ENCODE data around the gene RNGTT. TPM values are rescaled to one million over a fixed set of nuclear protein-coding genes. Genes with fewer than 3 reads are reported as not detected.

The RNGTT gene
- polyA plus RNA-seq, 1 donor, result 9.6 TPM

DNA sequence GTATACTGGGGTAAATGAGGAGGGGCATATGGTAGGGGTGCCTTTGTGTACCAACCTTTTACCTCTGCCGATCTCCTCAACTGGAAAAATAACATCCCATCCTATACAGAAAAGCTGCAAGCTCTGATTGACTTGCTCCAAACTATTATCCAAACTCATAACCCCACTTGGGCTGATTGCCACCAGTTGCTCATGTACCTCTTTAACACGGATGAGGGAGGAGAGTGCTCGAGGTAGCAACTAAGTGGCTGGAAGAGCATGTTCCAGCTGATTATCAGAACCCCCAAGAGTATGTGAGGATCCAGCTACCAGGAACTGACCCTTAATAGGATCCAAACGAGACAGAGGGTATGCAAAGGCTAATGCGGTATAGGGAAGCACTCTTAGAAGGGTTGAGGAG, 299.6 kb downstream of the RNGTT start:
- H3K4me3 ChIP-seq (ENCODE audit: low read length), result no peak overlapping the region

DNA sequence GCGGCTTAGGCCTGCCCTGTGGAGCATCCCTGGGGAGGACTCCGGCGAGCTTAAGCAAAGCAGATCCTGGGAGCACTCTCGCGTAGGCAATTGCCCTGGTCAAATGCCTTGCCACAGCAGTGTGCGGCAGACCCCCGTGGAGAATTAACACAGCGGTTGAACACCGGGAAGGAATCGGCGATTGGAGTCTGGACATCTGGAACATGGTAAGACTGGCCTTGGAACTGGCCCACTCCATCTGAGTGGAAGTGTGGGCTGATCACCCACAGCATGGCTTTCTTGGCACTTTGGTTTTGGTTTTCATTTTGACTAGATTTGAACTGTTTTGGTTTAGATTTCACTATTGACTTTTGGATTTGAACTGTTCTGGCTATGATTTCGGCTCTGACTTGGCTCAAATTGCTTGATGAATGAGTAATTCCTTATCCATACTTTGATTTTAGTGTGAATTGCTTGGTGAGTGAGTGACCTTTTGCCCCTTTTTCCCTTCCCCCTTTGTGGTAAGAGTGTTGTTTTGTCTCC, 300.7 kb downstream of the RNGTT start:
- no peak for DNase-seq
- Histone ChIP-seq H3K4me1 (ENCODE audit: control insufficient read depth, insufficient read depth, low read length) (no peaks in the 10 kb centered on the region), H3K36me3 (ENCODE audit: control insufficient read depth, insufficient read depth, low read length) (peaks cover 10% of the 10 kb centered on the region), H3K4me3 (ENCODE audit: low read length) (no peak overlapping the region), H3K27me3 (ENCODE audit: control insufficient read depth, insufficient read depth, low read length) (no peaks in the 10 kb centered on the region), H3K9me3 (ENCODE audit: control insufficient read depth, low read depth, low read length) (peaks cover 28% of the 10 kb centered on the region), H3K27ac (ENCODE audit: low read length) (no peak overlapping the region)
- WGBS (ENCODE audit: insufficient coverage, low lambda C conversion rate), result no CpG with 5 or more reads among the region's 12 CpGs

More for the DNA sequence above, 299.6 kb downstream of the RNGTT start:
- no peaks in the 10 kb centered on the region for H3K4me1 ChIP-seq (ENCODE audit: control insufficient read depth, insufficient read depth, low read length)
- no peak overlapping the region for H3K27ac ChIP-seq (ENCODE audit: low read length)
- H3K27me3 ChIP-seq (ENCODE audit: control insufficient read depth, insufficient read depth, low read length), result no peaks in the 10 kb centered on the region
- WGBS (ENCODE audit: insufficient coverage, low lambda C conversion rate), result 100% methylated on average over 2 of the region's 5 CpGs
- H3K36me3 ChIP-seq (ENCODE audit: control insufficient read depth, insufficient read depth, low read length), result peaks cover 6% of the 10 kb centered on the region
- peaks cover 29% of the 10 kb centered on the region for H3K9me3 ChIP-seq (ENCODE audit: control insufficient read depth, low read depth, low read length)
- DNase-seq, result no peak

DNA sequence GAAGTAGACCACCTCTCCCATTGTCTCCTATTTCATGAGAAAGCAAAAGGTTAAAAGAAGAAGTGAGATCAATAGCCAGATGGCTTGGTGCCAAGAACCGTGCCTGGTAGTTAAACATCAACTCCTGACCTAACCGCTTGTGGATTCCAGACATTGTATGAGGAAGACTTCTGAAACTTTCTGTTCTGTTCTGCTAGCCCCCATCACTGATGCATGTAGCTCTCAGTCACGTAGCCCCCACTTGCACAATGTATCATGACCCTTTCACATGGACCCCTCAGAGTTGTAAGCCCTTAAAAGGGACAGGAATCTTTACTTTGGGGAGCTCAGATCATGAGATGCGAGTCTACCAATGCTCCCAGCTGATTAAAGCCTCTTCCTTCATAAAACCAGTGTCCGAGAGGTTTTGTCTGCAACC, 301.2 kb downstream of the RNGTT start:
- Histone ChIP-seq H3K36me3 (ENCODE audit: control insufficient read depth, insufficient read depth, low read length) (peaks cover 10% of the 10 kb centered on the region), H3K4me1 (ENCODE audit: control insufficient read depth, insufficient read depth, low read length) (no peaks in the 10 kb centered on the region), H3K9me3 (ENCODE audit: control insufficient read depth, low read depth, low read length) (peaks cover 31% of the 10 kb centered on the region), H3K27me3 (ENCODE audit: control insufficient read depth, insufficient read depth, low read length) (no peaks in the 10 kb centered on the region), H3K27ac (ENCODE audit: low read length) (no peak overlapping the region), H3K4me3 (ENCODE audit: low read length) (no peak overlapping the region)
- WGBS (ENCODE audit: insufficient coverage, low lambda C conversion rate), result no CpG with 5 or more reads among the region's 5 CpGs
- DNase-seq, result no peak

DNA sequence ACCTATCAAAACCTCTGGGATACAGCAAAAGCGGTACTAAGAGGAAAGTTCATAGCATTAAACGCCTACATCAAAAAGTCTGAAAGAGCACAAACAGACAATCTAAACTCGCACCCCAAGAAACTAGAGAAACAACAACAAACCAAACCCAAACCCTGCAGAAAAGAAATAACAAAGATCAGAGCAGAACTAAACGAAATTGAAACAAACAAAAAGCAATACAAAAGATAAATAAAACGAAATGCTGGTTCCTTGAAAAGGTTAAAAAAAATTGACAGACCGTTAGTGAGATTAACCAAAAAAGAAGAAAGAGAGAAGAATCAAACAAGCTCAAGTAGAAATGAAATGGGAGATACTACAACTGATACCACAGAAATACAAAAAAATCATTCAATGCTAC, 302.3 kb downstream of the RNGTT start:
- H3K36me3 ChIP-seq (ENCODE audit: control insufficient read depth, insufficient read depth, low read length), result peaks cover 8% of the 10 kb centered on the region
- H3K4me3 ChIP-seq (ENCODE audit: low read length), result no peak overlapping the region
- 93% methylated on average over 5 of the region's 6 CpGs for WGBS (ENCODE audit: insufficient coverage, low lambda C conversion rate)
- H3K27me3 ChIP-seq (ENCODE audit: control insufficient read depth, insufficient read depth, low read length), result no peaks in the 10 kb centered on the region
- no peak overlapping the region for H3K27ac ChIP-seq (ENCODE audit: low read length)
- H3K9me3 ChIP-seq (ENCODE audit: control insufficient read depth, low read depth, low read length), result peaks cover 33% of the 10 kb centered on the region
- DNase-seq, result no peak
- no peaks in the 10 kb centered on the region for H3K4me1 ChIP-seq (ENCODE audit: control insufficient read depth, insufficient read depth, low read length)

DNA sequence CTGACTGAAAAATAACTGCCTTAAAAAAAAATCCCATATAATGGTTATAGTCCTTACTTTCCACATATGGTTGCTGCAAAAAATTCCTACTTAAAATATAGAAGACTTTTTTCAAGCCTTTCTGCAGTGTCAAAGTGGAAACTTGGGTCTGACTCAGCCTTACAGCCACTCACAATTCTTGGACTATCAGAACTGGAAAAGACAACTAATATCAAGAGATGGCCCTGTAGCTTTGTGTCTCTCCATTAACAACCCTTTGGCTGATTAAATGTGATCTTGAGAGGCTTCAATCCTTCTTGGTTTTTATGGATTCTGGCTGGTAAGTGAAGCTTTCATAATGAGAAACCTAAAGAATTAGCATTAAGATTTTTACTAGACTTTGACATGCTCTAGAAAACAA, 307.8 kb downstream of the RNGTT start:
- Histone ChIP-seq H3K4me1 (ENCODE audit: control insufficient read depth, insufficient read depth, low read length) (no peaks in the 10 kb centered on the region), H3K9me3 (ENCODE audit: control insufficient read depth, low read depth, low read length) (peaks cover 19% of the 10 kb centered on the region), H3K27me3 (ENCODE audit: control insufficient read depth, insufficient read depth, low read length) (no peaks in the 10 kb centered on the region), H3K27ac (ENCODE audit: low read length) (no peak overlapping the region), H3K4me3 (ENCODE audit: low read length) (no peak overlapping the region), H3K36me3 (ENCODE audit: control insufficient read depth, insufficient read depth, low read length) (peaks cover 4% of the 10 kb centered on the region)
- DNase-seq, result no peak

DNA sequence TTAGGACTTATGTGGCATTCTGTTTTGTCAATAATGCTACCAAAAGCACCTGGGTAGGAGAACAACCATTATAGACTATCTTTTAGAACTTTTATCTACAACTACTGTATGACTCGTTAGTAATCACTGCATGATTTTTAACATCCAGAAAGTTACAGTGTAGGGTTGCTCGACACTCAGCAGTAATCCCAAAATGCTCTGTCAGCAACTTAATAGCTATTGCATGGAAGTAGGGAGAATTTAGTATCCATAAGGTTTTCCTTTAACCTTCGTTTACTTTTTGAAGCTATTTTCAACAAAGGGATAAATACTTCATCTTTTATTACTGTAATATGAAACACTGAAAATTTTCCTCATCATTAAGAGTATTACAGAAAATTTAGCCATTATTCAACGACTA, 309.5 kb downstream of the RNGTT start:
- Histone ChIP-seq H3K36me3 (ENCODE audit: control insufficient read depth, insufficient read depth, low read length) (peaks cover 4% of the 10 kb centered on the region), H3K4me1 (ENCODE audit: control insufficient read depth, insufficient read depth, low read length) (no peaks in the 10 kb centered on the region), H3K4me3 (ENCODE audit: low read length) (no peak overlapping the region), H3K9me3 (ENCODE audit: control insufficient read depth, low read depth, low read length) (peaks cover 18% of the 10 kb centered on the region), H3K27ac (ENCODE audit: low read length) (no peak overlapping the region), H3K27me3 (ENCODE audit: control insufficient read depth, insufficient read depth, low read length) (no peaks in the 10 kb centered on the region)
- WGBS (ENCODE audit: insufficient coverage, low lambda C conversion rate), result 71% methylated on average over 2 of the region's 4 CpGs
- DNase-seq, result no peak

DNA sequence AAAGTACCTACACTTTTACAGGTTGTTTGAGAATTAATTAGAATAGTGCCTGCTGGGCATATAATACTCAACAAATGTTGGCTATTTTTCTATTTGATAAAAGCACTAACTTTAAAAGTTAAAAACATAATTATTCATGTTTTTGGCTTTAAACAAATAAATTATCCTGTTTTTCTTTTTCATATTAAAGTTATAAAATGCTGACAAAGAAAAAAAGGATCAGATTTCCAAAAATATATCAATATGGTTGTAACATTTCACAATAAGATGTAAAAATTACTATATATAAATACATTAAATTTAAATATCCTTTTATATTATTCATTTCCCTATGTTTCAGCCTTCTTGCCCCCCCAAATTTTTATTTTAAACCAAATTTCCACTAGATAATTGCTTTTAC, 312.0 kb downstream of the RNGTT start:
- Histone ChIP-seq H3K36me3 (ENCODE audit: control insufficient read depth, insufficient read depth, low read length) (no peaks in the 10 kb centered on the region), H3K4me3 (ENCODE audit: low read length) (no peak overlapping the region), H3K27me3 (ENCODE audit: control insufficient read depth, insufficient read depth, low read length) (no peaks in the 10 kb centered on the region), H3K9me3 (ENCODE audit: control insufficient read depth, low read depth, low read length) (no peaks in the 10 kb centered on the region), H3K4me1 (ENCODE audit: control insufficient read depth, insufficient read depth, low read length) (no peaks in the 10 kb centered on the region), H3K27ac (ENCODE audit: low read length) (no peak overlapping the region)
- DNase-seq, result no peak

DNA sequence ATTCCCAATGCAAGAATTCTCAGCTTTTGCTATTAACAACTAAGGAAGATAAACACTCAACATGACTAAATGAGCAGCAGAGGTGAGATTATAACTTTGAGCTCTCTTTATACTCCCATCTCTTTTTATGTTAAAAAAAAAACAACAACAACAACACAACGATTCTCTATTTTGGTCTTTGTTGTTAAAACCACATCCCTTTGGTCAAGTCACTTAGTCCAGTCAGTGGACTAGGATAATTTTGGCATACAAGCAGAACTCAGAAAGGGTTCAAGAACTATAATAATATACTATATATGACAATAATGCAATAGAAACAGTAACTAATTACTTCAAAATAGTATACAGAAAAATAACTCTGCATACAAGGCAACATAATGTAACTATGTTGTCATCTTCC, 312.4 kb downstream of the RNGTT start:
- H3K9me3 ChIP-seq (ENCODE audit: control insufficient read depth, low read depth, low read length), result no peaks in the 10 kb centered on the region
- H3K27me3 ChIP-seq (ENCODE audit: control insufficient read depth, insufficient read depth, low read length), result no peaks in the 10 kb centered on the region
- no peak overlapping the region for H3K27ac ChIP-seq (ENCODE audit: low read length)
- no peak for DNase-seq
- H3K36me3 ChIP-seq (ENCODE audit: control insufficient read depth, insufficient read depth, low read length), result no peaks in the 10 kb centered on the region
- no peak overlapping the region for H3K4me3 ChIP-seq (ENCODE audit: low read length)
- H3K4me1 ChIP-seq (ENCODE audit: control insufficient read depth, insufficient read depth, low read length), result no peaks in the 10 kb centered on the region
- 80% methylated on average over 1 of the region's 1 CpG for WGBS (ENCODE audit: insufficient coverage, low lambda C conversion rate)

DNA sequence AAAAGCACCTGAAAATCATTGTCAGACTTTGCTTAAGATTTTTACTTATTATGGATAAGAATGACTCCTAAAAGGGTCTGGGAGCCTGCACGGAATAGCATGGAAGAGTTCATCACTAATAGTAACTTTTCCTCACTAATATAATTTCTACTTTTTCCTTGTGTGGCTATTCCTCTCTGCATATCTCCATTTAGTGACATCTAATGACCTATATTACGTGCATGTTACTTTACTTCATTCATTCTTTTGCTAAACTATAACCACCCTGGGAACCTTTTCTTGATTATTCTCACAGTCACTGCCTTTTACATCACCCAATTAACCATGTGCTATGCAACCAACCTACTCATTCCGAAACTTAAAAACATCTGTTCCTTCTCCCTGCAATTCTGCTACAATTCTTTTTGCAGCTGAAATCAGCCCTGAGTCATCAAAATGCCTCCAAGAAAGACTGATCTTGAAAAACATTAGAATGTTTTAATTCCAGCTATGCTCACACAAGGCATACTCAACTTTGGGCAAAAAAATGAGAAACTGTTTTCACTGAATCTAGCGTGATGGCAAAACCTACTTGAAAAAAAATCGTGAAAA, 313.3 kb downstream of the RNGTT start:
- 82% methylated on average over 5 of the region's 5 CpGs for WGBS (ENCODE audit: insufficient coverage, low lambda C conversion rate)
- no peak for DNase-seq
- H3K27me3 ChIP-seq (ENCODE audit: control insufficient read depth, insufficient read depth, low read length), result no peaks in the 10 kb centered on the region

DNA sequence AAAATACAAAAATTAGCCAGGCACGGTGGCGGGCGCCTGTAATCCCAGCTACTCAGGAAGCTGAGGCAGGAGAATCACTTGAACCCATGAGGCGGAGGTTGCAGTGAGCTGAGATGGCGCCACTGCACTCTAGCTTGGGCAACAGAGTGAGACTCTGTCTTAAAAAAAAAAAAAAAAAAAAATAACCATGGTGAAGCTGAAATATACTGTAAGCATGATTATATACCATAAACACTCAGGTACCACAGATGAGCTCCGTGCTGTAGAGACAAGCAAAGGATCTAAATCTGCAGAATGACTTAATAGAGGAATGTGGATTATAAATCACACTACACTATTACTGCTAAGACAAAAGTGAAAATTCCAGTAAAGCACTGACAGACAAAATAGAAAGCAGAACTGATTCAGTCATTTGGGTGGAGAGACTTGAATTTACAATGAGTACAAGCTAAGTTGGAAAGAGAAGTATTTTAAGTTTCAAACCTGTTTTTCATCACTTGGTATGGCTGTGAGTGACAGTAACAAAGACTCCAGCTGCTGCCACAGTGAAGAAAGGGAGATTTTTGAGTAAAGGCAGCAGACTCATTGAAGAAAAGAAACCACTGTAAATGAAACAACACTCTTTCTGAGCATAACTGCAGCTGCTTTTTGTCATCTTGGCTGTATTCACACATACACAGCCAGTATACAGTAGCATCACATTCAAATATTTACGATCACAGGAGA, 322.1 kb downstream of the RNGTT start:
- peak; percentile 5 to 14 for DNase-seq
- Histone ChIP-seq H3K9me3 (ENCODE audit: control insufficient read depth, low read depth, low read length) (no peaks in the 10 kb centered on the region), H3K4me1 (ENCODE audit: control insufficient read depth, insufficient read depth, low read length) (no peaks in the 10 kb centered on the region), H3K36me3 (ENCODE audit: control insufficient read depth, insufficient read depth, low read length) (no peaks in the 10 kb centered on the region), H3K4me3 (ENCODE audit: low read length) (no peak overlapping the region), H3K27ac (ENCODE audit: low read length) (no peak overlapping the region), H3K27me3 (ENCODE audit: control insufficient read depth, insufficient read depth, low read length) (no peaks in the 10 kb centered on the region)
- no CpG with 5 or more reads among the region's 7 CpGs for WGBS (ENCODE audit: insufficient coverage, low lambda C conversion rate)

More for the DNA sequence above, 313.3 kb downstream of the RNGTT start:
- H3K9me3 ChIP-seq (ENCODE audit: control insufficient read depth, low read depth, low read length), result no peaks in the 10 kb centered on the region
- H3K27ac ChIP-seq (ENCODE audit: low read length), result no peak overlapping the region
- H3K4me3 ChIP-seq (ENCODE audit: low read length), result no peak overlapping the region
- no peaks in the 10 kb centered on the region for H3K36me3 ChIP-seq (ENCODE audit: control insufficient read depth, insufficient read depth, low read length)
- no peaks in the 10 kb centered on the region for H3K4me1 ChIP-seq (ENCODE audit: control insufficient read depth, insufficient read depth, low read length)
